Activated CD4-positive, alpha-beta T cell treated with anti-CD3 and anti-CD28 coated beads, Interleukin-2, amount 50 U/mL, for 48 hours (primary cell): ENCODE results near the gene GRB2.
A peak's percentile ranks its signal among the peaks of the same experiment; 100 is the strongest.
"Not testable (repeated sequence)": the region's sequence is repeated elsewhere in the genome, so short reads cannot be mapped to it uniquely, and the experiment has no call there.

ENCODE experiments used
- DNase-seq, 2 experiments: peaks; one replicate each; pipeline ENCODE4 v3.0.0-alpha.2; 2020

The GRB2 gene

GRCh38 chr17:75348386-75349012 is 57.0 kb downstream of the GRB2 start:
- DNase-seq = no peak

DNA sequence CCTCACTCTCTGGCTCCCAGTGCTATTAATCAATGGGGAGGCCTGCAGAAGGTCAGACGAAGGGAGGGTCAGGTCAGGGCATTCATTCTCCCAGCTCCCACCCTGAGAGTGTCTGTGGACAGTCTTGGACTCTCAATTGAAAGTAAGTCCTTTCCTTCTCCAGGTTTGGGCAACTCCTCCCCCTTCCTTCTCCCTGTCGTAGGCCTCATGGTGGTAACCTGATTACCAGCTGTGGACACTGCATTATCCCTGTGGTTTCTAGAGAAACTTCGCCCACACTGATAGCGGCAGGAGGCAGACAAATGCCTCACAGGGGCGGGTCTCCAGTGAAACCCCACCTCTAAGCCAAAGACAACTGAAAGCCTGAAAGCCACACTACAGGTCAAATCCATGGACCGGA is 58.6 kb downstream of the GRB2 start:
- DNase-seq = peak; percentile 53 to 60

GRCh38 chr17:75346368-75346767 is 59.1 kb downstream of the GRB2 start:
- DNase-seq = not testable (repeated sequence)

DNA sequence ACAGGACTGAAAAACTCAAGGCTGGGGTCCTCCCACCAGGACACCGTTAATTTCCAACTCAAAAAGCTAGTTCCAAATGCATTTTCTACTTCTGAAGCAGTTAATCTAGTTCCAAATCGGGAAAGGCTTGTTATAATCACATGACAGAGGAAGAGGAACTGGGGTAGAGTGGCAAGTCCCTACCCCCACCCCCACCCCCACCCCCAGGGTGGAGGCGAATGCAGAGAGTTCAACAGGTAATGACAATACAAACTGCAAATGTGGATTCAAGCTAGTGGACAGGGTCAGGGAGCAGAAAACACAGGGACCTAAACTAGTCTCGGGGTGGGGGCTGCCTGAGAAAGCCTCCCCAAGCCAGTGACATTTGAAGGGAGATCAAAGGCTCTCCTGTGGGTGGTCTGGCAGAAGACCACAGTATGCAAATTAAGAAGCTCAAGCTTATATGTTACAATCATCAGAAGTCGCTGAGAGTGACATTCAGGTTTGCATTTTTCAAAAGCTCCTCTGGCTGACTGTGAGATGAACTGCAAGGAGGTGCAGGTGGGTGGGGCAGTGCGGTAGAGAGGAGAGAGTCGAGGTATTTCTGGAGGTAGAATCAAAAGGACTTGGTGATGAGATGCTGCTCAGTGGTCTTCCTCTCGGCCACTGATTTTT is 59.8 kb downstream of the GRB2 start:
- peak in 1 of 2 experiments; percentile 39 for DNase-seq

GRCh38 chr17:75344666-75345065 is 60.8 kb downstream of the GRB2 start:
- DNase-seq = peak in 1 of 2 experiments; percentile 30

- no peak for DNase-seq
These were observed 62.5 kb downstream of the GRB2 start for GRCh38 chr17:75342996-75343395.

- DNase-seq = no peak
These were observed 63.5 kb downstream of the GRB2 start for GRCh38 chr17:75341784-75342486.

- DNase-seq = no peak
These were observed 64.8 kb downstream of the GRB2 start for GRCh38 chr17:75340631-75341030.

DNA sequence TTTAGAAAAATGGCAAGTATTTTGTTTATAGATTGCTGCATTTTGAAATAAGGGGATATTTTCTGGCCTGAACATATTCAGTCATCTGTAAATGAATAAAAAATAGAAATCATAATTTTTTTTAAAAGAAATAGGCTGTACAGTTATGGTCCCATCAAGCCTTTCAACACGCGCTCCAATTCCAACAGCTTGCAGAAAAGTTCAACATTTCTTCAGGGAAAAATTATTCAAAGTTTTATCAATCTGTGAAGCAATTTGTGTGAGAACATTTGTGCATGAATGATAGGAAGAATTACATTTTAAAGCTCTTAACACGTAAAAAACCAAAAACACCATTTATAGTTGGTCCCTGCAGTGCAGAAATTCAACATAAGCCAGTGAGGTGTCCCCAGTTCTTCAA is 65.5 kb downstream of the GRB2 start:
- no peak for DNase-seq

DNA sequence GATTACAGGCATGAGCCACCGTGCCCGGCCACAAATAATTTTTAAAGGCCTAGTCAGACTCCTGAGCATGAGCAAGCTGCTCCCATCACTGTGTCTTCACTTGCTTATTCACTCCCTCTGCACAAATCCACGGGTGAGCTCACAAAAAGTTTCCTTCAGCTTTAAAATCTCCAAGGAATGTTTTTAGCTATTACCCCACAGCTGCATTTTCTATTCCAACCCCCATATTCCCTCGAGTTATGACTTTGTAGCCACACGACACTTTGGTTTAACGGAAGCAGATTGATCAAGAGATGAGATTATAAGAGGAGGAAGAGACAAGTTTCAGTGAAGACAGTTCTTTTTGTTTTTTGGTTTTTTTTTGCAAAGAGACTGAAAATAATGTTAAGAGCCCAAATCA is 67.1 kb downstream of the GRB2 start:
- DNase-seq = no peak

- no peak for DNase-seq
These were observed 70.2 kb downstream of the GRB2 start for GRCh38 chr17:75335315-75335714.

DNA sequence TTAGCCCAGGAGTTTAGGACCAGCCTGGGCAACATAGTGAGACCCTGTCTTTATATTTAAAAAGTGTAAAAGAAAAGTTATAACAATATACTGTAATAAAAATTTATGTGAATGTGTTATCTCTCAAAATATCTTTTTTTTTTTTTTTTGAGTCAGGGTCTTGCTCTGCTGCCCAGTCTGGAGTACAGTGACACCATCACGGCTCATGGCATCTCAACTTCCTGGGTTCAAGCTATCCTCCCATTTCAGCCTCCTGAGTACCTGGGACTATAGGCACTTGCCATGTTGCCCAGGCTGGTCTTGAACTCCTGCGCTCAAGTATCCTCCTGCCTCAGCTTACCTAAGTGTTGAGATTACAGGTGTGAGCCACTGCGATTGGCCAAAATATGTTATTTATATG is 70.8 kb downstream of the GRB2 start:
- no peak for DNase-seq

- DNase-seq = no peak
These were observed 73.8 kb downstream of the GRB2 start for GRCh38 chr17:75331671-75332070.

DNA sequence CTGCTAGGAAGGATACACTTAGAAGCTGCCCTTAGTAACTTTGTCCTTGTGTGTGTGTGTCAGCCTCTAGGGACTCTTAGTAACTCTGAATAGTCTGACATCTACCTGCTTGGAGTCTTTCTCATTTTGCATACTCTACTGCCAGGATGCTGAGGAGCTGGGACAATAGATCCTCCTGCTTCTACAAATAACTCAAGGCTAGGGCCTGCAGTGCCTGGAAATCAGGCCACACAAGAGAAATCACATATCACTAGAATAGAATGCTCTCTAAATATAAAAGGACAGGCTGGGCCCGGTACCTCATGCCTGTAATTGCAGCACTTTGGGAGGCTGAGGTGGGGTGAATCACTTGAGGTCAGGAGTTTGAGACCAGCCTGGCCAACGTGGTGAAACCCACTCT is 77.7 kb downstream of the GRB2 start:
- DNase-seq = no peak

DNA sequence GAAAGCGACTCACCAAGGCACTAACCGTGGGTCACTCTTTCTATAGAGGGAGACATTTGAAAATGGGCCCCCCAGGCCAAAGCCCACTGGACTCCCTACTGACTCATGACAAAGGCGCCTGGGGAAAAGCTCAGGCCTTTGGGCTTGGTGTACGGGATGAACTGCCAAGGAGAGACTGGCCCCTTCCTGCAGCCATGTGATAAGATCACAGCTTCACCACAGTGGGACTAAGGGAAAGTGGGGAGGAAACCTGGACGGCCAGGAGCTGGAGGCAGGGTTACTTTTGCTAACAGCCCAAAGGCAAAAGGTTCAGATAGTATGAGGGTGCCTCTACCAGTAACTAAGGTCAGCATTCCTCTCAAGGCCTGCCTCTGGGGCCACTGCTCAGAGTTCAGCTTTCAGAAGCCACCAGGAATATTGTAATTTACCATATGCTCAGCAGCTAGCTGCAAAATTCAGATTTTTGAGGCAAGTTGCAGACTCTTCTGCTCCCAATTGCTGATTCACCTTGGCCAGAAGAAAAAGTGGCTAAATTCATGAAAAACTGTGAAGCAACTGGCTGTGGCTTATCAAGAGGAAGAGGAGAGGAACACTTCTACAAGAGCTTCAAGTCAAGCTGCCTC is 79.1 kb downstream of the GRB2 start:
- no peak for DNase-seq

- no peak for DNase-seq
These were observed 79.7 kb downstream of the GRB2 start for GRCh38 chr17:75325827-75326225.

GRCh38 chr17:75325348-75325747 is 80.1 kb downstream of the GRB2 start:
- DNase-seq = no peak

DNA sequence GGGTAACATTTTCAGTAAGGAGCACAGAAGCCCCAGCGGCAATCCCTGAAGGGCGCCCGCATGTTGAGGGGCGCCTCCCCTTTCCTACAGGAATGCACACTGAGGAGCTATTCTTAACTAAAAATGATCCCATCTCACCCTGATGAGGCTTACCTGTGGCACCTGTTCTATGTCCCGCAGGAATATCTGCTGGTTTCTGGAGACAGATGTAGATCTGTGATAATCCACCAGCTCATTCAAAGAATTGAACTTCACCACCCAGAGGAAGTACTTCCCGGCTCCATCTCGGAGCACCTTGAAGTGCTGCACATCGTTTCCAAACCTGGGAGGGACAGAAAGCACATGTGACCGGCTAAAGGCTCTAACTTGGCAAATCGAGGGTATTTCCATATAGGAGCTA is 84.0 kb downstream of the GRB2 start:
- DNase-seq = no peak

GRCh38 chr17:75319904-75320691 is 85.4 kb downstream of the GRB2 start:
- DNase-seq = no peak

GRCh38 chr17:75318615-75319222 is 86.8 kb downstream of the GRB2 start:
- DNase-seq = no peak

DNA sequence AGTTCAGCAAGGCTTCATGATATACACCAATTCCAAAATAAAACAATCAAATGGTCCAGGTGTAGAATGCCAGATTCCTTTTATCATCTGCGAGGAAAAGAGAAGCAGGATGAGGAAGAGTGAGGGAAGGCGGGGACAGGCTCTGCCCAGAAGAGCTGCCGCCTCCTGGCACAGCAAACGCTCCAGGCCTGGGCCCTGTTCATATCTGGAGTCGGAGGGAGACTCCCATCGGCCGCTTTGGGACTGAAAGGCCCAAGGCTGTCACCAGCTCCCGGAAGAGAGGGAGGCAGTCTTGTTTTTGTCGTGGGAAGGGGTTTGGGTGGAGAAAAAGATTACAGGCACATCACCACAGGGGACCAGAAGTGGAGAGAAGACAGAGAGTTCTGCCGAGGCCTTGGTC is 87.3 kb downstream of the GRB2 start:
- DNase-seq = no peak

- DNase-seq = no peak
These were observed 87.8 kb downstream of the GRB2 start for GRCh38 chr17:75317671-75318070.

- DNase-seq = no peak
These were observed 89.2 kb downstream of the GRB2 start for GRCh38 chr17:75316253-75316652.
